GM10847 (cell line): Measurements from ENCODE around the gene INSM1.

Experiments
- POLR2A ChIP-seq: IDR thresholded peaks from 2 replicates; pipeline ENCODE4 v1.6.1; 2011; ENCODE audit not compliant: insufficient read length; ENCODE audit errors: extremely low read depth

Gene INSM1, protein sequence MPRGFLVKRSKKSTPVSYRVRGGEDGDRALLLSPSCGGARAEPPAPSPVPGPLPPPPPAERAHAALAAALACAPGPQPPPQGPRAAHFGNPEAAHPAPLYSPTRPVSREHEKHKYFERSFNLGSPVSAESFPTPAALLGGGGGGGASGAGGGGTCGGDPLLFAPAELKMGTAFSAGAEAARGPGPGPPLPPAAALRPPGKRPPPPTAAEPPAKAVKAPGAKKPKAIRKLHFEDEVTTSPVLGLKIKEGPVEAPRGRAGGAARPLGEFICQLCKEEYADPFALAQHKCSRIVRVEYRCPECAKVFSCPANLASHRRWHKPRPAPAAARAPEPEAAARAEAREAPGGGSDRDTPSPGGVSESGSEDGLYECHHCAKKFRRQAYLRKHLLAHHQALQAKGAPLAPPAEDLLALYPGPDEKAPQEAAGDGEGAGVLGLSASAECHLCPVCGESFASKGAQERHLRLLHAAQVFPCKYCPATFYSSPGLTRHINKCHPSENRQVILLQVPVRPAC

GRCh38 chr20:20367575-20368417 is at the start of gene INSM1:
TSS of gene INSM1 (plus strand) at chr20:20368104. CDS start at chr20:20368268, 164 bp downstream.
- no peak for TF ChIP-seq POLR2A

DNA sequence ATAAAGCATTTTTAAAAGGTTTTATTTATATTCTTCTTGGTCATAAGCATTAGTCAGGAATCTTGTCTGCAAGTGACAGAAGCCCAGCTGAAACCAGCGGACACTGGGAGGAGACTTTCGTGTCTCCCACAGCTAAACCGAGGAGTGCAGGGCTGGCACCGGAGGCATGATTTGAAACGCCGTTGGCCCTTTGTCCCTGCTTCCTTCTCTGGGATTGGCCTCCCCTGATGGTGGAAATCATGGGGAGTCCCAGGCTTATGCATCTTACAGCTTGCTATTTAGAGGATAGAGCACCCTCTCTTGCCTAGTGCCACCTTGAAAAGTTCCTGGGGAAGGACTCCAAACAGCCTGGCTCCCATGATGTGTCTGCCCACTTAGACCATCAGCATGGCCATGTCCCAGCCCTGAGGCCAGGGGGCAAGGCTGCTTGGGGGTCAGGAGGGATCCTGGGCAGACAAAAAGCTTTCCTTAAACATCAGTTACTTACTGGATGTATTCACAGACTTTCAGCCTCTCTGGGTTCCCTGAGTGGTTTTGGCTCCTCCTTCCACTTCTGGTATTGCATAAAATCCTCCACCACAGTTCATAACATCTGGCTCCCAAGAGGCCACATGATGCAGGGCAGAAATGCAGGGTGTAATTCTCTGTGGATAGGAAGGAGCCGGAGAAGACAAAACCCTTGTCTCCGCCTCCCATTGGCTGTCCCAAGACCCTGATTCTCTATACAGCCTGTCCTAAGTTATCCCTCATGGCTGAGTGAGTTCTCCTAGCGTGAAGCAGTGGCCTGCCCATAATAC is 49.3 kb upstream of the INSM1 start:
- no peak for TF ChIP-seq POLR2A

DNA sequence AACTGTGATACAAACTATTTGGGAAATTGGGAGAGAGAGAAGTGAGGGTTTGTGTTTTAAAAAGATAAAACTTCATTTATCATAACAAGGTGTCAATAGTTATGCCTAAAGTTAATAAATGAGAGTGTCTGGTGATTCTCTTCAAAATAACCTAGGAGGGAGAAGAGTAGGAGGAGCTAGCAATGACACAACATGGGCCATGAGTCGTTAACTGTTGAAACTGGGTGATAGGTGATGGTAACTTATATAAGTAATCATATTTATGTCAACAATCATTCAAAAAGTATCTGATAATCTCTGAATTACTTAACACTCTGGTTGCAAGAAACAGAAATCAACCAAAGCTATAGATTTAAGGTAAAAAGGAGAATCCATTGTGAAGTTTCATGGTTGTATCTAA is 46.8 kb upstream of the INSM1 start:
- no peak for TF ChIP-seq POLR2A

DNA sequence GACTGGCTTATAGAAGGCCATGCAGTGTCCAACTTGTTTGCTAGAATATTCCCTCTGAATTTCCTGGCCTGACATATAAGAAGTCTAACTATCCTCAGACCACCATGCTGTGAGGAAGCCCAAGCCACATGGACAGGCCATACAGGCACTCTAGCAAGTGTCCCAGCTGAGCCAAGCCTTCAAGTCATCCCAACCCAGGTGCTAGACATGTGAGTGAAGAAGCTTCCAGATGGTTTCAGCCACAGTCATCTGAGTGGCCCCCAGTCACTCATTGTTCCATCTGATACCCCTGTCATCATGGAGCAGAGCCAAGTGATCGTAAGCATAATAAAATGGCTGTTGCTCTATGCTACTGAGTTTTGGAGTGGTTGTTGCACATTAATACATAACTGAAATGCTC is 46.0 kb upstream of the INSM1 start:
- TF ChIP-seq POLR2A: no peak

DNA sequence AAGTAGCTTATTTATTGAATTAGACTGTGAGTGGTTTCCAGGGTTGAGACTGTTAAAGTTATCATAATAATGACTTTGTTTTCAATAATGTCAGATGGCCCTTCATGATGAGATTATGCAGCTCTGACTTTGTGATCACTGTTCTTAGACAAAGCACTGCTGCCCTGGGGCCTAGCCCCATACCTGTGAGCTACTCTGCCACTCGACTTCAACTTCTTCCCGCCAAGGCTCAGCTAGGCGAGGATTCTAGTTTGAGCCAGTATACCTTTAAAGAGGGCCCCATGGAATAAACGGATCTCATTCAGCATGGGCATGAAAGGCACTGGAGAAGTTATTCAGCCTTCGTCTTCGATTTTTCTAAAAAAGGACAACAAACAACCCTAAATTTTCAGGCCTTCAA is 45.0 kb upstream of the INSM1 start:
- TF ChIP-seq POLR2A: no peak

- no peak for TF ChIP-seq POLR2A
Observed at GRCh38 chr20:20327746-20328145, 40.2 kb upstream of the INSM1 start.

GRCh38 chr20:20329564-20329963 is 38.3 kb upstream of the INSM1 start:
- TF ChIP-seq POLR2A: no peak

- TF ChIP-seq POLR2A: no peak
Observed at GRCh38 chr20:20331156-20331555, 36.7 kb upstream of the INSM1 start.

DNA sequence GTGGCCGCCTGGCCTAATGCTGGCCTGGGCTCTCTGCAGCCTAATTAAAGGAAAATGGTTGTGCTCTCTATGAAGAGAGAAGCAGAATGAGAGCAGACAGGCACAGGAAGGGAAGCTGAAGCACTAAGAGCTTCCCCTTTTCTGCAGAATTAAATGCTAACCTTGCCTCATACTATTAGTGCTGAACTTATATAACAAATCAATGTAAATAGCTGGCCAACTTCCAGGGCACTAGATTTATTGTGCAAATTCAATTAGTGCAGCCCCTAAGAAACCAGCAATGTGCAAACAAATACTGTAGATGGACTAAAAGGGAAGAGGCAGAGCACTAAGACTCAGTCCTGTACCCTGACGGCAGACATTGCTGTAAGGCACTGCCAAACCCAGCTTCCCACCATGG is 36.1 kb upstream of the INSM1 start:
- no peak for TF ChIP-seq POLR2A

- no peak for TF ChIP-seq POLR2A
Observed at GRCh38 chr20:20333866-20334265, 34.0 kb upstream of the INSM1 start.

DNA sequence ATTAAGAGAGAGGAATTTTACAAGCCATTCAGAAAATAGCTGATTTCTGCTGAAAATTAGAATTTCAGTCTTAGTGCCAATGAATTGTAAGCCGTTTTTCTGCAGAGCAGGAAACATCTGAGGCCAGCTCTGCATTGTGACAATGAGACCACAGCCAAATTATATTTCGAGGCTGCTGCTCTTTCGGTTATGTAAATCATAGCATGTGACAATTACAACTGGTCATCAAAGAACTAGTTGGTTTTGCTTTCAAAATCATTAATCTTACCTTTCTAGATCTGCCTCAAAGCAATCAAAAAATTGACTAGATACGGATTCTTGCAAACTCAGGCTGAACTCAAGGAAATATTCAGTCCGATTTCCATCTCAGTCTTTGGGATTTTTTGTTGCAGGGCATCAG is 33.4 kb upstream of the INSM1 start:
- TF ChIP-seq POLR2A: no peak

- no peak for TF ChIP-seq POLR2A
Observed at GRCh38 chr20:20338133-20338730, 29.7 kb upstream of the INSM1 start.

DNA sequence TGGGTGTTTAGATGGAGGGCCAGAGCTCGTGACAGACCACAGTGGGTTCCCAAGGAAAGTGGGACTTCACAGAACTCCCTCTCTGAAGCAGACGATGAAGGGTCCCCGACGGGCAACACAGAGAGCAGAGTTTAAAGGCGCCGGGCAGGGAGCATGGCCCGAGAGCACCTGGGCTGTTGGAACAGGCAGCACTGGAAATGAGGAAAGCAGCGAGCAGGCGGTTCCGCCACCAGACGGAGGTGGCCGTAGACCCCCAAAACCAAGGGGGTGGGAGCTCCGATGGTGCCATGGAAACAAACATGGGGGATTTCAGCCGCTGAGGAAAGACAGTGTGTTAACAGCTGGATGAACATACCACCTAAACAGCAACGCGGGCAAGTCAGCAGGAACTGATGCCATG is 27.5 kb upstream of the INSM1 start:
- TF ChIP-seq POLR2A: no peak

DNA sequence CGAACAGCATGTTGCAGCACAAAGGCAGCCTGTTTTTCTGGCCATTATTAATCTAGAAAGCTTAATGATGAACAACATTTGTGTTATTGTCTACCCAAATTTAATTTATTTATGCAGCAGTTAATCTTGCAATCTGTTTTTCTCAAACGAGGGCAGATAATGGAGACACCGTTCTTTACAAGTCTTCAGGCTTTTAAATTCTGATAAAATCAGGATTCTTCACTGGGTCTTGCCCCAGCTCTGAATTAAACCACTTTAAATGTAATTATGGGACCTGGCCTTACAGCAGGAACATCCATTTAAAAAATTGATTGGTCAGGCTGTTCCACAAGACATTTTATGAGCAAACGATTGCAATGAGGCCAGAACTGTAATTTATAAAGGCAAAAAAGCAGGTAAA is 26.5 kb upstream of the INSM1 start:
- TF ChIP-seq POLR2A: no peak

DNA sequence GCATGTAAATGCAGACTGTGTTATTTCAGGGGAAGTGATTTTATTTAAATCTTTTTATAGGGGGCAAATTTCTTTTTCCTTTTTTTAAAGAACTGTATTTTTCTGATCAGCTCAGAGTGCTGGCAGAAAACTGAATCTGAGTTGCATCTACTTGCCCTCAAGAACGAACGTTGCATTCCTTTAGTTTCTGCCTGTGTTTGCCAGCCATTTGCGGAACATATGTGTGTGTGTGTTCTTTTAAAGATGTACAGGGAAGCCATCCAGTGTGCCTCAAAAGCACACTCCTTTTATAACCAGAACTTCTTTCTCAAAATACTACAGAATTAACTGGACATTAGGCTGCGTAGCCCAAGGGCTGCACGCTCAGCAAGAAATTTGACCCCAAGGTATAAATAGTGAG is 25.8 kb upstream of the INSM1 start:
- no peak for TF ChIP-seq POLR2A
